ACC112 (cell line): ENCODE measurements around the gene GATB.
A peak's percentile ranks its signal among the peaks of the same experiment; 100 is the strongest.

Experiments used
- H2AFZ ChIP-seq: fragments of 200-600 bp; sonication (generic); one replicate; pipeline ENCODE4 v1.6.0; 2017; ENCODE audit warnings: antibody characterized with exemption, low read length; ENCODE audit not compliant: unreplicated experiment
- H3K27ac ChIP-seq: fragments of 200-600 bp; sonication (generic); 2 replicates; pipeline ENCODE4 v1.5.1; 2014; ENCODE audit warnings: low read depth, mild to moderate bottlenecking, antibody characterized with exemption, low read length, moderate library complexity
- H3K27me3 ChIP-seq: fragments of 200-600 bp; sonication (generic); 2 replicates; pipeline ENCODE4 v1.6.1; 2014; ENCODE audit warnings: mild to moderate bottlenecking, antibody characterized with exemption, low read length, moderate library complexity, mixed read lengths; ENCODE audit not compliant: insufficient read depth
- H3K36me3 ChIP-seq: fragments of 200-600 bp; sonication (generic); 2 replicates; pipeline ENCODE4 v1.6.1; 2016; ENCODE audit warnings: mild to moderate bottlenecking, antibody characterized with exemption, low read length, moderate library complexity, mixed read lengths; ENCODE audit not compliant: insufficient read depth
- H3K4me1 ChIP-seq: fragments of 200-600 bp; sonication (generic); one replicate; pipeline ENCODE4 v1.6.1; 2016; ENCODE audit warnings: low read length, mixed read lengths; ENCODE audit not compliant: insufficient read depth, unreplicated experiment, control insufficient read depth
- H3K4me3 ChIP-seq: fragments of 200-600 bp; sonication (generic); 2 replicates; pipeline ENCODE4 v1.5.1; 2014; ENCODE audit warnings: mild to moderate bottlenecking, low read depth, low read length
- H3K79me2 ChIP-seq: fragments of 200-600 bp; sonication (generic); one replicate; pipeline ENCODE4 v1.6.0; 2016; ENCODE audit warnings: low read length; ENCODE audit not compliant: control insufficient read depth, unreplicated experiment, insufficient read depth

GATB gene

GRCh38 chr4:151760712-151761661, at the start of gene GATB:
GATB (minus strand) TSS chr4:151761007; CDS start chr4:151760982, 25 bp downstream.
- H3K4me1 ChIP-seq: peaks cover 4% of the 10 kb centered on the region
- peak within 1 kb of the TSS; percentile 90 for H2AFZ ChIP-seq
- H3K36me3 ChIP-seq: peaks cover 10% of the 10 kb centered on the region; the same call in 1 of the 2 replicates
- peak within 1 kb of the TSS; percentile 97 for H3K4me3 ChIP-seq
- H3K27ac ChIP-seq: peak within 1 kb of the TSS; percentile 43; the same call in 1 of the 2 replicates
- H3K79me2 ChIP-seq: peaks cover 7% of the 10 kb centered on the region
- H3K27me3 ChIP-seq: peaks cover 31% of the 10 kb centered on the region; the same call in 1 of the 2 replicates

GRCh38 chr4:151810476-151810875, 49.7 kb upstream of the GATB start:
- Histone ChIP-seq H3K79me2 (no peaks in the 10 kb centered on the region), H3K36me3 (no peaks in the 10 kb centered on the region), H2AFZ (no peak overlapping the region), H3K27ac (no peak overlapping the region), H3K4me1 (peaks cover 7% of the 10 kb centered on the region), H3K4me3 (no peak overlapping the region), H3K27me3 (no peaks in the 10 kb centered on the region; the same call in 1 of the 2 replicates)

- H3K4me3 ChIP-seq: no peak overlapping the region
- H3K27ac ChIP-seq: no peak overlapping the region
- no peaks in the 10 kb centered on the region for H3K79me2 ChIP-seq
- H3K27me3 ChIP-seq: no peaks in the 10 kb centered on the region; the same call in 1 of the 2 replicates
- peaks cover 7% of the 10 kb centered on the region for H3K4me1 ChIP-seq
- no peak overlapping the region for H2AFZ ChIP-seq
- no peaks in the 10 kb centered on the region for H3K36me3 ChIP-seq
Observed at GRCh38 chr4:151809716-151810115, 48.9 kb upstream of the GATB start.

GRCh38 chr4:151808542-151808941, 47.7 kb upstream of the GATB start:
- Histone ChIP-seq H2AFZ (no peak overlapping the region), H3K79me2 (no peaks in the 10 kb centered on the region), H3K27ac (no peak overlapping the region), H3K4me1 (peaks cover 7% of the 10 kb centered on the region), H3K36me3 (no peaks in the 10 kb centered on the region), H3K27me3 (no peaks in the 10 kb centered on the region; the same call in 1 of the 2 replicates), H3K4me3 (no peak overlapping the region)

- Histone ChIP-seq H2AFZ (no peak overlapping the region), H3K27me3 (no peaks in the 10 kb centered on the region; the same call in 1 of the 2 replicates), H3K4me1 (peaks cover 7% of the 10 kb centered on the region), H3K79me2 (no peaks in the 10 kb centered on the region), H3K4me3 (no peak overlapping the region), H3K27ac (no peak overlapping the region), H3K36me3 (no peaks in the 10 kb centered on the region)
Observed at GRCh38 chr4:151808120-151808529, 47.3 kb upstream of the GATB start.

GRCh38 chr4:151807220-151807619, 46.4 kb upstream of the GATB start:
- Histone ChIP-seq H3K27ac (0 out of 2 replicates have a peak overlapping the region, but pooled peaks have one; percentile 47), H3K79me2 (no peaks in the 10 kb centered on the region), H2AFZ (peak overlapping the region; percentile 43), H3K4me1 (peaks cover 7% of the 10 kb centered on the region), H3K4me3 (no peak overlapping the region), H3K36me3 (no peaks in the 10 kb centered on the region), H3K27me3 (no peaks in the 10 kb centered on the region; the same call in 1 of the 2 replicates)

GRCh38 chr4:151806511-151806927, 45.7 kb upstream of the GATB start:
- no peaks in the 10 kb centered on the region for H3K36me3 ChIP-seq
- H2AFZ ChIP-seq: peak overlapping the region; percentile 60
- H3K4me1 ChIP-seq: peaks cover 7% of the 10 kb centered on the region
- H3K27me3 ChIP-seq: no peaks in the 10 kb centered on the region; the same call in 1 of the 2 replicates
- no peak overlapping the region for H3K4me3 ChIP-seq
- H3K79me2 ChIP-seq: no peaks in the 10 kb centered on the region
- H3K27ac ChIP-seq: peak overlapping the region; percentile 47

- Histone ChIP-seq H3K36me3 (no peaks in the 10 kb centered on the region), H3K79me2 (no peaks in the 10 kb centered on the region), H3K27ac (no peak overlapping the region), H3K4me1 (peaks cover 7% of the 10 kb centered on the region), H3K4me3 (no peak overlapping the region), H2AFZ (no peak overlapping the region), H3K27me3 (no peaks in the 10 kb centered on the region)
Observed at GRCh38 chr4:151804821-151805220, 44.0 kb upstream of the GATB start.

- peaks cover 7% of the 10 kb centered on the region for H3K4me1 ChIP-seq
- peaks cover 4% of the 10 kb centered on the region; the same call in 1 of the 2 replicates for H3K27me3 ChIP-seq
- H3K4me3 ChIP-seq: no peak overlapping the region
- H3K27ac ChIP-seq: no peak overlapping the region
- no peaks in the 10 kb centered on the region for H3K36me3 ChIP-seq
- H2AFZ ChIP-seq: no peak overlapping the region
- H3K79me2 ChIP-seq: no peaks in the 10 kb centered on the region
Observed at GRCh38 chr4:151804086-151804630, 43.4 kb upstream of the GATB start.

- Histone ChIP-seq H3K4me1 (peaks cover 7% of the 10 kb centered on the region), H3K27ac (no peak overlapping the region), H2AFZ (no peak overlapping the region), H3K79me2 (no peaks in the 10 kb centered on the region), H3K27me3 (peaks cover 8% of the 10 kb centered on the region; the same call in 1 of the 2 replicates), H3K36me3 (no peaks in the 10 kb centered on the region), H3K4me3 (no peak overlapping the region)
Observed at GRCh38 chr4:151803246-151803645, 42.4 kb upstream of the GATB start.
